HG02588 (cell line): ENCODE results near the gene SPIB.

Source experiments
- ATAC-seq: cut with Tn5 transposase; IDR thresholded peaks from one replicate; pipeline ENCODE4 v1.9.1; 2021; ENCODE audit warnings: mild to moderate bottlenecking, moderate library complexity; ENCODE audit not compliant: unreplicated experiment

Gene SPIB

DNA sequence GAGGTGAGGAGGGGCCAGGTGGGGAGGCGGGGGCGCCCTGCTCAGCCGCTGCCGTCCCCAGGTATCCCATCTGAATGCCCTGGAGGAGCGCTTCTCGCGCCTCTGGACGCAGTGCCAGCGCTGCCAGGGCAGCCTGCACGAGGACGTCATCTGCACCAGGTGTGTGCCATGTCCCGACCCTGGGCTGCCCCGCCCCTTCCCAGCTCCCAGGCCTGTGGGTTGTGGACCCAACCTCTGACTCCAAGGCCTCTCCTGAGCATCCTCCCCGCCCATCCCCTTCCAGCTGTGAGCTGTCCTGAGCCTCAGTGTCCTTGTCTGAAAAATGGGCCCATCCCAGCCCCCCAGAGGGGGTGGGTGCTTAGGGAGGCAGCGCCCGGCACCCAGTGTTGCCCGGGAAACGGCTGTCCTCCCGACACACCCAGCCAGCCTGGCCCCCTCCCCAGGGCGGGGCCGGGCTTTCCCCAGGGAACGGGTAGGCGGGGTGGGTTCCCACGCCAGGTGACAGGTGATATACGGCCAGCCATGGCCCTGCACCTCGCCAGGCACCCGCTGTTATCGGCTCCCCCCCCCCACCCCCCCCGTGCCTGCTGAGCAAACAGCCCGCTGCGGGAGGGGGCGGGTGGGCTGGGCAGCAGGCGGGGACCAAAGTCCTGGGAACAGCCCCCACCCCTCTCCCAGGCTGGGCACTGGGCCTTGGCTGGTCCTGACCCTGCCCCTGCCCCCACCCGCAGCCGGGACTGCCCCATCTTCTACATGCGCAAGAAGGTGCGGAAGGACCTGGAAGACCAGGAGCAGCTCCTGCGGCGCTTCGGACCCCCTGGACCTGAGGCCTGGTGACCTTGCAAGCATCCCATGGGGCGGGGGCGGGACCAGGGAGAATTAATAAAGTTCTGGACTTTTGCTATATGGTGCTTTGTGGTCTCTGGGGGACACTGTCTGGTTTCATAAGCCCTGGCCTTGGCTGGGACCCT, 1.3 kb upstream of the SPIB start:
- no peak for ATAC-seq

DNA sequence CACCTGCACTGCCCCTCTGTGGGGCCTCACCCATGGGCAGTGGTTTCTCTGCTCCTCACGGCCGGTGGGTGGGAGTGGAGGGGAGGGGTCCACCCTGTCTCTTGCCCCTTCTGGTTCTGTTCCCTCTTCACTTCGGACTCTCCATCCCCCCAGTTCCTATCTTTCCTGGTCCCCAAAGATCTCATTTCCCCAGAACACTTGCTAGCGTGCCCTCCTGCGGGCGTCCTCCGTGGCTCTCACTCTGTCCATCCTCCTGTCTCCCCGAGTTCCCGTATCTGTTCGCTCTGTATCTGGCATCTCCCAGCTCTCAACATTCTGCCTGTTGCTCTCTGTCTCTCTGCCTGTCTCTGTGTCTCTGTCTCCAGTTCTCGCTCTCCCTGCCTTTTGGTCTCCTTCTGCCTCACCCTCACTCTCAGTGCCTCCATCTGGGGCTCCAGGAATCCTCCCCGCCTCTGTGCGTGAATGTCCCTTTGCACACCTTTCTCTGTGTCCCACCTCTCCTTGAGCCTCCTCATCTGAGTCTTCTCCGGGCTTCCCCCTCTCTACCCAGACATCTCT, 363 bp downstream of the SPIB start:
- no peak for ATAC-seq

DNA sequence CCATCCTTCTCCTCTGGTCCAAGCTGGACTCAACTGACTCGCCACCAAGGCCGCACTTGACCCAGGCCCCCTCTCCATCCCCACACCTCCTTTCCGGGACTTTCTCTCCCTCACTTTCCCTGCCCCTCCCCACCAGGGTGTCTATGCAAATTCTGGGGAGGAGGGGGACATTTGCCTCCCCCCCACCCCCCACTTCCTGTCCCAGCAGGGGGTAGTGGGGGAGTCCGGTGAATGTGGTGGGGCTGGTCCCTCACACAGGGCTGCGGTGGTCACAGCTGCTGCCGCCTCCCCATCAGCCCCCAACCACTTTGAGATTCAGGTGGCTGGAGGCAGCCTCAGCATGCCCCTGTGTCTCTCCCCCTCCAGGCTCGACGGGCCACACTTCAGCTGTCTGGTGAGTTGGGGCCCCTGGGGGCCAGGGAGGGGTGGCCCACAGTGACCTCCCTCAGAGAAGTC, 870 bp downstream of the SPIB start:
- ATAC-seq: no peak

GRCh38 chr19:50420127-50420526, 1.4 kb downstream of the SPIB start:
- no peak for ATAC-seq

DNA sequence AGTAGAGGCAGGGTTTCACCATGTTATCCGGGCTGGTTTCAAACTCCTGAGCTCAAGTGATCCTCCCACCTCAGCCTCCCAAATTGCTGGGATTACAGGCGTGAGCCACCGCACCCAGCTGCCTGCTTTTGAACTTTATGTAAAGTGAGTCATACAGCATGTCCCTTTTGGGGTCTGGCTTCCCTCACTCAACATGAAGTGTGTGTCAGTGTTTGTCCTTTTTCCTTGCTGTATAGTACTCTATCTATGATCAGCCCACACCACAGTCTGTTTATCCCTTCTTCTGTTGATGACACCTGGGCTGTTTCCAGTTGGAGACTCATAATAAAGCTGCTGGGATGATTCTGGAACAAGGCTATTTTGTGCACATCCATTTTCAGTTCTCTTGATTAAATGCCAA, 2.1 kb downstream of the SPIB start:
- ATAC-seq: no peak

DNA sequence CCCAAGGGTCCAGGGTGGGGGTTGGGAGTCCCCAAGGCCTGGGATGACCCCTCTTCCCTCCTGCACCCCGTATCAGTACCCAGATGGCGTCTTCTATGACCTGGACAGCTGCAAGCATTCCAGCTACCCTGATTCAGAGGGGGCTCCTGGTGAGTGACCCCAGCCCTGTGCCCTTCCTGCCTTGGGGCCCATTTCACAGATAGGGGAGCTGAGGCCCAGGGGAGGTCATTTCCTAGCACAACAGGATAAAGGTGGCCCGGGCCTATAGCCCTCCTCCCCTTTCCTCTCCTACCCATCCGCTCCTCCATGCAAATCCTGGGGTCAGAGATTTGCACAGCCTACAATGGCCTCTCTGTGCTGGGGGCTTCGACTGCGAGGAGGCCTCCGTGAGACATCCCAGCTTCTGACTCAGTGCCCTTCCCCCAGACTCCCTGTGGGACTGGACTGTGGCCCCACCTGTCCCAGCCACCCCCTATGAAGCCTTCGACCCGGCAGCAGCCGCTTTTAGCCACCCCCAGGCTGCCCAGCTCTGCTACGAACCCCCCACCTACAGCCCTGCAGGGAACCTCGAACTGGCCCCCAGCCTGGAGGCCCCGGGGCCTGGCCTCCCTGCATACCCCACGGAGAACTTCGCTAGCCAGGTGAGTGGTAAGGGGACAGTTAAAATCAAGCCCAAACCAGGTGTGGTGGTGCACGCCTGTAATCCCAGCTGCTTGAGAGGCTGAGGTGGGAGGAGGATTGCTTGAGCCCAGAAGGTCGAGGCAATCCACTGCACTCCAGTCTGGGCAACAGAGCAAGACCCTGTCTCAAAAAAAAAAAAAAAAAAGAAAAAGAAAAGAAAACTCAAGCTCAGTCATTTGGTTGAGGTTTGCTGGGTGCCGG, 3.9 kb downstream of the SPIB start:
- ATAC-seq: no peak

GRCh38 chr19:50423279-50424113, 4.8 kb downstream of the SPIB start:
- ATAC-seq: no peak

GRCh38 chr19:50425581-50425980, 6.8 kb downstream of the SPIB start:
- no peak for ATAC-seq

DNA sequence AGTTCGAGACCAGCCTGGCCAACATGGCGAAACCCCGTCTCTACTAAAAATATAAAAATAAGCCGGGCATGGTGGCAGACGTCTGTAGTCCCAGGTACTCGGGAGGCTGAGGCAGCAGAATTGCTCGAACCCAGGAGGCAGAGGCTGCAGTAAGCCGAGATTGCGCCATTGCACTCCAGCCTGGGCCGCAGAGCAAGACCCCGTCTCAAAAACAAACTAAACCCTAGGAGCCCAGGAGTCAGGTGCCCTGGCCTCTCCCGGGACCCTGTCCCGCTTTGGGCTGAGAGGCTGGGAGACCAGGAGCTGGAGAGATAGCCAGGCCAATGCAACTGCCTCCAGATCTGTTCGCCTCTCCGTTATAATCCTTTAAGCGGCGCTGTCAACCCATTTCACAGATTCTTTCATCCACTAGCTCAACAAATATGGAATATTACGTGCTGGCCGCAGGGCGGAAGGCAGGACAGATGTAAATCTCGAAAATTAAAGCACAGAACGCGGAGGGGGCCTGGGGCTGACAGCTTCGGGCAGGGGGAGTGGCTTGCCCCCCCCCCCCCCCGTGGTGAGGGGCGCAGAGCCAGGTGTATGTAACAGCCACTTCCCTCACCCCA, 8.7 kb downstream of the SPIB start:
- ATAC-seq: no peak

GRCh38 chr19:50427997-50428425, 9.3 kb downstream of the SPIB start:
- no peak for ATAC-seq

- ATAC-seq: no peak
Observed at GRCh38 chr19:50428772-50429463, 10.2 kb downstream of the SPIB start.

- no peak for ATAC-seq
Observed at GRCh38 chr19:50430888-50431342, 12.2 kb downstream of the SPIB start.

GRCh38 chr19:50431343-50432220, 12.8 kb downstream of the SPIB start:
- peak; percentile 68 for ATAC-seq

- ATAC-seq: peak; percentile 20
Observed at GRCh38 chr19:50432221-50433028, 13.7 kb downstream of the SPIB start, which contains the start of gene MYBPC2. TSS of gene MYBPC2 (plus strand) at chr19:50432892. CDS start at chr19:50432954, 62 bp downstream.

GRCh38 chr19:50433201-50434180, 14.8 kb downstream of the SPIB start:
- no peak for ATAC-seq

- ATAC-seq: no peak
Observed at GRCh38 chr19:50434525-50434924, 15.8 kb downstream of the SPIB start.
